CD8-positive, alpha-beta memory T cell (primary cell): ENCODE results near the gene RBM47. TPM values are rescaled to one million over a fixed set of nuclear protein-coding genes. Genes with fewer than 3 reads are reported as not detected.
"Not testable (repeated sequence)": the region's sequence is repeated elsewhere in the genome, so short reads cannot be mapped to it uniquely, and the experiment has no call there.

Source experiments
- CTCF ChIA-PET: fragments of 350-600 bp; sonication (Branson Sonifier 250); formaldehyde crosslinking; loops from one replicate; lab custom pipeline; 2021; ENCODE audit warnings: antibody characterized with exemption; lab: Charles Lee
- POLR2A ChIA-PET: fragments of 350-600 bp; sonication (Branson Sonifier 250); formaldehyde crosslinking; loops from one replicate; lab custom pipeline; 2021; ENCODE audit warnings: antibody characterized with exemption; lab: Charles Lee
- DNase-seq, 5 donors: peaks; one replicate each; pipeline versions ENCODE4 v3.0.0 to v3.0.0-alpha.2; 2020 to 2022; ENCODE audit warnings: mixed read lengths in 1 of 5
- H3K27ac ChIP-seq: one replicate; pipeline ENCODE4 v1.7.0; 2013; ENCODE audit warnings: low read depth, mild to moderate bottlenecking, low read length, moderate library complexity
- H3K27me3 ChIP-seq: 2 replicates; pipeline ENCODE4 v1.7.0; 2013; ENCODE audit warnings: low read length, mild to moderate bottlenecking; ENCODE audit not compliant: insufficient read depth, poor library complexity, severe bottlenecking
- H3K36me3 ChIP-seq: 2 replicates; pipeline ENCODE4 v1.7.0; 2013; ENCODE audit warnings: mild to moderate bottlenecking, low read length, moderate library complexity; ENCODE audit not compliant: insufficient read depth
- H3K4me1 ChIP-seq: 2 replicates; pipeline ENCODE4 v1.7.0; 2013; ENCODE audit warnings: mild to moderate bottlenecking, low read length, moderate library complexity; ENCODE audit not compliant: insufficient read depth
- H3K4me3 ChIP-seq: 2 replicates; pipeline ENCODE4 v1.7.0; 2013; ENCODE audit warnings: mild to moderate bottlenecking, low read length
- H3K9me3 ChIP-seq: 2 replicates; pipeline ENCODE4 v1.7.0; 2013; ENCODE audit warnings: mild to moderate bottlenecking, low read length
- H3K27ac Mint-ChIP-seq, 8 donors: one replicate each; pipeline ENCODE4 v1.8.0; 2020 to 2021; ENCODE audit warnings: mixed read lengths in 8 of 8, mild to moderate bottlenecking in 6 of 8, inconsistent platforms in 3 of 8, moderate library complexity in 3 of 8
- H3K27me3 Mint-ChIP-seq, 2 donors: one replicate each; pipeline ENCODE4 v1.8.0; 2020 to 2021; ENCODE audit warnings: mixed read lengths in 2 of 2, mild to moderate bottlenecking in 1 of 2, moderate library complexity in 1 of 2
- H3K36me3 Mint-ChIP-seq, 3 donors: one replicate each; pipeline ENCODE4 v1.8.0; 2020 to 2021; ENCODE audit warnings: mixed read lengths in 3 of 3, inconsistent platforms in 1 of 3, mild to moderate bottlenecking in 1 of 3
- H3K4me1 Mint-ChIP-seq, 3 donors: one replicate each; pipeline ENCODE4 v1.8.0; 2020 to 2021; ENCODE audit warnings: mixed read lengths in 3 of 3, inconsistent platforms in 1 of 3, mild to moderate bottlenecking in 1 of 3
- H3K4me3 Mint-ChIP-seq, 7 donors: one replicate each; pipeline ENCODE4 v1.8.0; 2020 to 2021; ENCODE audit warnings: mixed read lengths in 7 of 7, mild to moderate bottlenecking in 6 of 7, moderate library complexity in 4 of 7, inconsistent platforms in 2 of 7
- H3K9me3 Mint-ChIP-seq, 5 donors: one replicate each; pipeline ENCODE4 v1.8.0; 2020 to 2022; ENCODE audit warnings: mixed read lengths in 5 of 5, mild to moderate bottlenecking in 3 of 5, moderate library complexity in 2 of 5, inconsistent platforms in 1 of 5
- polyA plus RNA-seq: library from polyadenylated mRNA; unstranded; fragments of 300-500 nt; fragmentation: Illumina TruSeq; gene quantifications from one replicate; pipeline ENCODE4 v1.2.3, GENCODE V29; 2021
- total RNA-seq, 2 experiments: library from RNA; stranded (reverse); gene quantifications; one replicate each; pipeline ENCODE4 v1.2.3, GENCODE V29; 2021

RBM47 gene
- total and polyA plus RNA-seq, 3 experiments from 2014 or later: 1.1 to 1.4 TPM; not detected in 1

- Mint-ChIP-seq H3K4me1 (peaks cover 11 to 16% (median 12%) of the 10 kb centered on the region in 3 donors), H3K9me3 (no peaks in the 10 kb centered on the region), H3K36me3 (no peaks in the 10 kb centered on the region), H3K27ac (peak overlapping the region in 4 of 8 donors; percentile 16 to 57 (median 38)), H3K27me3 (no peaks in the 10 kb centered on the region), H3K4me3 (peak overlapping the region in 1 of 7 donors; percentile 5)
- ChIA-PET CTCF (no interaction called here), POLR2A (no interaction called here)
- H3K9me3 ChIP-seq: no peaks in the 10 kb centered on the region
- no peaks in the 10 kb centered on the region for H3K27me3 ChIP-seq
- H3K27ac ChIP-seq: no peak overlapping the region
- no peaks in the 10 kb centered on the region for H3K4me1 ChIP-seq
- H3K4me3 ChIP-seq: no peak overlapping the region
- DNase-seq: no peak
- H3K36me3 ChIP-seq: no peaks in the 10 kb centered on the region
Measured at GRCh38 chr4:40552536-40552935, 77.1 kb downstream of the RBM47 start.

GRCh38 chr4:40551568-40552136 is 78.0 kb downstream of the RBM47 start:
- Histone ChIP-seq H3K4me3 (peak overlapping the region; percentile 43), H3K27ac (peak overlapping the region; percentile 5)
- H3K36me3 ChIP-seq, H3K9me3 ChIP-seq, H3K27me3 Mint-ChIP-seq, POLR2A ChIA-PET, H3K36me3 Mint-ChIP-seq, DNase-seq, H3K27me3 ChIP-seq, H3K9me3 Mint-ChIP-seq, H3K4me1 ChIP-seq: not testable (repeated sequence)
- H3K27ac Mint-ChIP-seq: peak overlapping the region in 7 of 8 donors; percentile 82 to 91 (median 89)
- CTCF ChIA-PET: interaction anchor here (0.7 kb wide), 1 partner anchor 596 kb away, joined by 4 read pairs; no protein-coding TSS in a partner anchor
- peaks cover 11 to 16% (median 12%) of the 10 kb centered on the region in 3 donors for H3K4me1 Mint-ChIP-seq
- peak overlapping the region; percentile 59 to 81 (median 71) for H3K4me3 Mint-ChIP-seq

- Histone ChIP-seq H3K27me3 (no peaks in the 10 kb centered on the region), H3K36me3 (no peaks in the 10 kb centered on the region), H3K4me3 (peak overlapping the region; percentile 43), H3K27ac (peak overlapping the region; percentile 5), H3K4me1 (no peaks in the 10 kb centered on the region), H3K9me3 (no peaks in the 10 kb centered on the region)
- DNase-seq: peak in 2 of 5 donors; percentile 26 to 48
- Mint-ChIP-seq H3K36me3 (no peaks in the 10 kb centered on the region), H3K4me3 (peak overlapping the region; percentile 59 to 81 (median 71)), H3K9me3 (no peaks in the 10 kb centered on the region), H3K4me1 (peaks cover 11 to 16% (median 12%) of the 10 kb centered on the region in 3 donors), H3K27ac (peak overlapping the region; percentile 15 to 91 (median 87)), H3K27me3 (no peaks in the 10 kb centered on the region)
- ChIA-PET POLR2A (no interaction called here), CTCF (no interaction called here)
Measured at GRCh38 chr4:40550948-40551462, 78.7 kb downstream of the RBM47 start.

- Histone ChIP-seq H3K9me3 (no peaks in the 10 kb centered on the region), H3K27ac (no peak overlapping the region), H3K36me3 (no peaks in the 10 kb centered on the region), H3K4me1 (no peaks in the 10 kb centered on the region), H3K4me3 (no peak overlapping the region), H3K27me3 (no peaks in the 10 kb centered on the region)
- DNase-seq: no peak
- ChIA-PET CTCF (no interaction called here), POLR2A (no interaction called here)
- Mint-ChIP-seq H3K4me1 (peaks cover 11 to 16% (median 12%) of the 10 kb centered on the region in 3 donors), H3K4me3 (no peak overlapping the region), H3K27me3 (no peaks in the 10 kb centered on the region), H3K9me3 (no peaks in the 10 kb centered on the region), H3K36me3 (no peaks in the 10 kb centered on the region), H3K27ac (peak overlapping the region in 4 of 8 donors; percentile 36 to 91 (median 58))
Measured at GRCh38 chr4:40550196-40550595, 79.5 kb downstream of the RBM47 start.

GRCh38 chr4:40548256-40548655 is 81.4 kb downstream of the RBM47 start:
- CTCF ChIA-PET: interaction anchor here (0.6 kb wide), 1 partner anchor 399 kb away, joined by 3 read pairs; no protein-coding TSS in a partner anchor
- no peaks in the 10 kb centered on the region for H3K9me3 ChIP-seq
- Mint-ChIP-seq H3K36me3 (no peaks in the 10 kb centered on the region), H3K27me3 (peaks cover 0 to 2% of the 10 kb centered on the region in 2 donors), H3K27ac (peak overlapping the region in 1 of 8 donors; percentile 39), H3K4me1 (peaks cover 11 to 12% (median 11%) of the 10 kb centered on the region in 3 donors), H3K4me3 (no peak overlapping the region), H3K9me3 (no peaks in the 10 kb centered on the region)
- no peaks in the 10 kb centered on the region for H3K36me3 ChIP-seq
- POLR2A ChIA-PET: no interaction called here
- H3K4me1 ChIP-seq: no peaks in the 10 kb centered on the region
- no peak overlapping the region for H3K4me3 ChIP-seq
- no peak for DNase-seq
- H3K27me3 ChIP-seq: no peaks in the 10 kb centered on the region
- H3K27ac ChIP-seq: no peak overlapping the region

- H3K9me3 Mint-ChIP-seq: no peaks in the 10 kb centered on the region
- POLR2A ChIA-PET: no interaction called here
Measured at GRCh38 chr4:40547789-40548132, 81.9 kb downstream of the RBM47 start.

GRCh38 chr4:40546969-40547788 is 82.5 kb downstream of the RBM47 start:
- H3K4me3 Mint-ChIP-seq: no peak overlapping the region
- no peak overlapping the region for H3K27ac Mint-ChIP-seq
- DNase-seq: no peak
- no peaks in the 10 kb centered on the region for H3K9me3 ChIP-seq
- ChIA-PET POLR2A (no interaction called here), CTCF (interaction anchor here (0.6 kb wide), 1 partner anchor 398 kb away, joined by 3 read pairs; no protein-coding TSS in a partner anchor)
- H3K36me3 Mint-ChIP-seq: no peaks in the 10 kb centered on the region
- H3K36me3 ChIP-seq: no peaks in the 10 kb centered on the region
- H3K4me1 ChIP-seq: no peaks in the 10 kb centered on the region
- H3K27me3 ChIP-seq: no peaks in the 10 kb centered on the region
- H3K4me1 Mint-ChIP-seq: peaks cover 10 to 12% (median 11%) of the 10 kb centered on the region in 3 donors
- no peak overlapping the region for H3K4me3 ChIP-seq
- H3K27me3 Mint-ChIP-seq: peaks cover 0 to 2% of the 10 kb centered on the region in 2 donors
- no peak overlapping the region for H3K27ac ChIP-seq
- no peaks in the 10 kb centered on the region for H3K9me3 Mint-ChIP-seq

More at GRCh38 chr4:40547789-40548132, 81.9 kb downstream of the RBM47 start:
- Mint-ChIP-seq H3K4me1 (peaks cover 11 to 12% (median 11%) of the 10 kb centered on the region in 3 donors), H3K27me3 (peaks cover 0 to 2% of the 10 kb centered on the region in 2 donors), H3K36me3 (no peaks in the 10 kb centered on the region), H3K27ac (no peak overlapping the region), H3K4me3 (no peak overlapping the region)
- Histone ChIP-seq H3K4me1 (no peaks in the 10 kb centered on the region), H3K4me3 (no peak overlapping the region), H3K36me3 (no peaks in the 10 kb centered on the region), H3K27ac (no peak overlapping the region), H3K9me3 (no peaks in the 10 kb centered on the region), H3K27me3 (no peaks in the 10 kb centered on the region)
- CTCF ChIA-PET: interaction anchor here (0.6 kb wide), 1 partner anchor 398 kb away, joined by 3 read pairs; no protein-coding TSS in a partner anchor
- no peak for DNase-seq

- no peak overlapping the region for H3K4me3 Mint-ChIP-seq
- CTCF ChIA-PET: no interaction called here
- no peak overlapping the region for H3K27ac ChIP-seq
- peaks cover 10 to 12% (median 11%) of the 10 kb centered on the region in 3 donors for H3K4me1 Mint-ChIP-seq
- H3K27me3 ChIP-seq: no peaks in the 10 kb centered on the region
- H3K36me3 ChIP-seq: no peaks in the 10 kb centered on the region
- H3K4me1 ChIP-seq: no peaks in the 10 kb centered on the region
- H3K36me3 Mint-ChIP-seq: no peaks in the 10 kb centered on the region
- POLR2A ChIA-PET: no interaction called here
- H3K27ac Mint-ChIP-seq: no peak overlapping the region
- H3K27me3 Mint-ChIP-seq: peaks cover 2 to 4% of the 10 kb centered on the region in 2 donors
- no peaks in the 10 kb centered on the region for H3K9me3 ChIP-seq
- H3K4me3 ChIP-seq: no peak overlapping the region
- H3K9me3 Mint-ChIP-seq: no peaks in the 10 kb centered on the region
- DNase-seq: no peak
Measured at GRCh38 chr4:40546506-40546905, 83.2 kb downstream of the RBM47 start.
